HepG2 (cell line): Measurements from ENCODE around the gene EIF3M. TPM values are rescaled to one million over a fixed set of nuclear protein-coding genes. Genes with fewer than 3 reads are reported as not detected.
A peak's percentile ranks its signal among the peaks of the same experiment; 100 is the strongest.

Source experiments
- FOXC1 ChIP-seq: sonication (generic); formaldehyde crosslinking; IDR thresholded peaks from 2 replicates; pipeline ENCODE4 v1.8.0; 2022; ENCODE audit warnings: mild to moderate bottlenecking, missing genetic modification reagents, borderline replicate concordance
- JARID2 ChIP-seq: sonication (generic); formaldehyde crosslinking; IDR thresholded peaks from 2 replicates; pipeline ENCODE4 v1.8.1; 2023; ENCODE audit warnings: missing genetic modification reagents, inconsistent platforms; ENCODE audit not compliant: insufficient replicate concordance
- RFX3 ChIP-seq: IDR thresholded peaks from 2 replicates; pipeline ENCODE4 v1.6.1; 2016; ENCODE audit warnings: missing biosample characterization, missing genetic modification reagents
- SMARCC2 ChIP-seq: fragments of 450-650 bp; IDR thresholded peaks from 2 replicates; pipeline ENCODE4 v1.6.1; 2017; ENCODE audit warnings: antibody characterized with exemption, mild to moderate bottlenecking
- SNAPC2 ChIP-seq: sonication (generic); formaldehyde crosslinking; IDR thresholded peaks from 2 replicates; pipeline ENCODE4 v1.8.1; 2022; ENCODE audit warnings: mild to moderate bottlenecking, missing genetic modification reagents
- ZNF292 ChIP-seq: sonication (generic); formaldehyde crosslinking; IDR thresholded peaks from 2 replicates; pipeline ENCODE4 v1.8.1; 2022; ENCODE audit warnings: mild to moderate bottlenecking, low read depth, missing genetic modification reagents, borderline replicate concordance
- ZNF331 ChIP-seq: sonication (generic); formaldehyde crosslinking; IDR thresholded peaks from 2 replicates; pipeline ENCODE4 v1.4.0; 2020; ENCODE audit warnings: missing genetic modification reagents
- polyA plus RNA-seq, 8 experiments: library from polyadenylated mRNA; depleted of rRNA in 3 of 8; stranded (reverse) in 7 of 8; unstranded in 1 of 8; fragments of >200 nt; fragmentation: Illumina TruSeq in 4 of 8; extraction: Trizol in 4 of 8; gene quantifications; 2 replicates each; pipeline versions ENCODE4 v1.2.1 to v1.2.3, GENCODE V29; 2011 to 2016; ENCODE audit warnings: low read depth in 4 of 8, missing spikeins in 1 of 8, mixed read lengths in 1 of 8; ENCODE audit not compliant: insufficient read depth in 1 of 8
- total RNA-seq, 5 experiments: library from RNA; depleted of rRNA; stranded (reverse); fragments of >200 nt; fragmentation: Illumina TruSeq; extraction: Trizol; gene quantifications; 2 replicates each; pipeline ENCODE4 v1.2.3, GENCODE V29; 2016; ENCODE audit warnings: low read depth in 1 of 5
- TF ChIP-seq, protein P1 (sequence below): sonication (generic); formaldehyde crosslinking; IDR thresholded peaks from 2 replicates; pipeline ENCODE4 v1.4.0; 2020; ENCODE audit warnings: mild to moderate bottlenecking, missing genetic modification reagents
- TF ChIP-seq, protein P2 (sequence below): IDR thresholded peaks from 2 replicates; pipeline ENCODE4 v1.6.1; 2012; ENCODE audit warnings: low read length, improper control_type of control experiment
- TF ChIP-seq, protein P3 (sequence below): sonication (generic); formaldehyde crosslinking; IDR thresholded peaks from 2 replicates; pipeline ENCODE4 v1.4.0; 2020; ENCODE audit warnings: missing genetic modification reagents

The EIF3M gene
- total and polyA plus RNA-seq, 2 of the 13 experiments (the other 11 are each of a cell fraction or from before 2014, with no cell fraction given), result 279 to 389 TPM

DNA sequence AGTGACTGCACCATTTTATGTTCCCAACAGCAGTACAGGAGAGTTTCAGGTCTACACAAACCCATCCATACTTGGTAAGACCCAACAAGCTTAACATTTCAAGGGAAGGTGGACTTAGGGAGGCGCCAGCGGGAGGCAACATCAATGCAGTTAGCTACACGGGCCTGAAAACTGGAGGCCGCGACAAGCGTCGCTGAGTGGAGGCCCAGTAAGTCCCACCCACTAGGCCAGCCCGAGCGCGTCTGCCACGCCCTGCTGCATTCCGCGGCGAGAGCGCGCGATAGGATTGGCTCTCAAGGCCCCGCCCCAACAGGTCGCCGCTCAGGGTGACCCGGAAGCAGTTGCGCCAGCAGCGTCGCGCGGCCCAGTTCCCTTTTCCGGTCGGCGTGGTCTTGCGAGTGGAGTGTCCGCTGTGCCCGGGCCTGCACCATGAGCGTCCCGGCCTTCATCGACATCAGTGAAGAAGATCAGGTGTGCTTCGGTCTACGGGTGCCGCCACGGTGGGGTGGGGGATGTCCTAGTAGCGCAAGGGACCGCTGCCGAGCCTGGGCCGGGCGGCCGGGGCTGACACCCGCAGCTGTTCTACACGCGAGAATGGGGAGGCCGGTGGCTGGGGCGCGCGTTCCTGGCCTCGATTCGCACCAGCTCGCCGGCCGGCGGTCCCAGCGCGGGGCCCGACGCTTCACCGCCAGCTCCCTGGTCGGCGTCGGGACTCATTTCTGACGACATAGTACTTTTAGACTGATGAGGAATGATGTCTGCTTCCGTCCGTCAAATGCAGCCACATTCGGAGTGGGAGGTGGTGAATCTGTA, at the start of gene EIF3M (continued):
- TF ChIP-seq JARID2 (CRISPR knock-in tag), result no peak
- no peak for TF ChIP-seq SMARCC2
- TF ChIP-seq RFX3 (CRISPR knock-in tag), result no peak; the same call in 1 of the 2 replicates
- peak; percentile 58 for TF ChIP-seq ZNF292
- 0 out of 2 replicates have a peak, but pooled peaks have one; percentile 45 for TF ChIP-seq SNAPC2
- peak; percentile 89 for TF ChIP-seq FOXC1 (CRISPR knock-in tag)
- TF ChIP-seq, protein P1, sequence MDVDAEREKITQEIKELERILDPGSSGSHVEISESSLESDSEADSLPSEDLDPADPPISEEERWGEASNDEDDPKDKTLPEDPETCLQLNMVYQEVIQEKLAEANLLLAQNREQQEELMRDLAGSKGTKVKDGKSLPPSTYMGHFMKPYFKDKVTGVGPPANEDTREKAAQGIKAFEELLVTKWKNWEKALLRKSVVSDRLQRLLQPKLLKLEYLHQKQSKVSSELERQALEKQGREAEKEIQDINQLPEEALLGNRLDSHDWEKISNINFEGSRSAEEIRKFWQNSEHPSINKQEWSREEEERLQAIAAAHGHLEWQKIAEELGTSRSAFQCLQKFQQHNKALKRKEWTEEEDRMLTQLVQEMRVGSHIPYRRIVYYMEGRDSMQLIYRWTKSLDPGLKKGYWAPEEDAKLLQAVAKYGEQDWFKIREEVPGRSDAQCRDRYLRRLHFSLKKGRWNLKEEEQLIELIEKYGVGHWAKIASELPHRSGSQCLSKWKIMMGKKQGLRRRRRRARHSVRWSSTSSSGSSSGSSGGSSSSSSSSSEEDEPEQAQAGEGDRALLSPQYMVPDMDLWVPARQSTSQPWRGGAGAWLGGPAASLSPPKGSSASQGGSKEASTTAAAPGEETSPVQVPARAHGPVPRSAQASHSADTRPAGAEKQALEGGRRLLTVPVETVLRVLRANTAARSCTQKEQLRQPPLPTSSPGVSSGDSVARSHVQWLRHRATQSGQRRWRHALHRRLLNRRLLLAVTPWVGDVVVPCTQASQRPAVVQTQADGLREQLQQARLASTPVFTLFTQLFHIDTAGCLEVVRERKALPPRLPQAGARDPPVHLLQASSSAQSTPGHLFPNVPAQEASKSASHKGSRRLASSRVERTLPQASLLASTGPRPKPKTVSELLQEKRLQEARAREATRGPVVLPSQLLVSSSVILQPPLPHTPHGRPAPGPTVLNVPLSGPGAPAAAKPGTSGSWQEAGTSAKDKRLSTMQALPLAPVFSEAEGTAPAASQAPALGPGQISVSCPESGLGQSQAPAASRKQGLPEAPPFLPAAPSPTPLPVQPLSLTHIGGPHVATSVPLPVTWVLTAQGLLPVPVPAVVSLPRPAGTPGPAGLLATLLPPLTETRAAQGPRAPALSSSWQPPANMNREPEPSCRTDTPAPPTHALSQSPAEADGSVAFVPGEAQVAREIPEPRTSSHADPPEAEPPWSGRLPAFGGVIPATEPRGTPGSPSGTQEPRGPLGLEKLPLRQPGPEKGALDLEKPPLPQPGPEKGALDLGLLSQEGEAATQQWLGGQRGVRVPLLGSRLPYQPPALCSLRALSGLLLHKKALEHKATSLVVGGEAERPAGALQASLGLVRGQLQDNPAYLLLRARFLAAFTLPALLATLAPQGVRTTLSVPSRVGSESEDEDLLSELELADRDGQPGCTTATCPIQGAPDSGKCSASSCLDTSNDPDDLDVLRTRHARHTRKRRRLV, result no peak
- TF ChIP-seq, protein P2, sequence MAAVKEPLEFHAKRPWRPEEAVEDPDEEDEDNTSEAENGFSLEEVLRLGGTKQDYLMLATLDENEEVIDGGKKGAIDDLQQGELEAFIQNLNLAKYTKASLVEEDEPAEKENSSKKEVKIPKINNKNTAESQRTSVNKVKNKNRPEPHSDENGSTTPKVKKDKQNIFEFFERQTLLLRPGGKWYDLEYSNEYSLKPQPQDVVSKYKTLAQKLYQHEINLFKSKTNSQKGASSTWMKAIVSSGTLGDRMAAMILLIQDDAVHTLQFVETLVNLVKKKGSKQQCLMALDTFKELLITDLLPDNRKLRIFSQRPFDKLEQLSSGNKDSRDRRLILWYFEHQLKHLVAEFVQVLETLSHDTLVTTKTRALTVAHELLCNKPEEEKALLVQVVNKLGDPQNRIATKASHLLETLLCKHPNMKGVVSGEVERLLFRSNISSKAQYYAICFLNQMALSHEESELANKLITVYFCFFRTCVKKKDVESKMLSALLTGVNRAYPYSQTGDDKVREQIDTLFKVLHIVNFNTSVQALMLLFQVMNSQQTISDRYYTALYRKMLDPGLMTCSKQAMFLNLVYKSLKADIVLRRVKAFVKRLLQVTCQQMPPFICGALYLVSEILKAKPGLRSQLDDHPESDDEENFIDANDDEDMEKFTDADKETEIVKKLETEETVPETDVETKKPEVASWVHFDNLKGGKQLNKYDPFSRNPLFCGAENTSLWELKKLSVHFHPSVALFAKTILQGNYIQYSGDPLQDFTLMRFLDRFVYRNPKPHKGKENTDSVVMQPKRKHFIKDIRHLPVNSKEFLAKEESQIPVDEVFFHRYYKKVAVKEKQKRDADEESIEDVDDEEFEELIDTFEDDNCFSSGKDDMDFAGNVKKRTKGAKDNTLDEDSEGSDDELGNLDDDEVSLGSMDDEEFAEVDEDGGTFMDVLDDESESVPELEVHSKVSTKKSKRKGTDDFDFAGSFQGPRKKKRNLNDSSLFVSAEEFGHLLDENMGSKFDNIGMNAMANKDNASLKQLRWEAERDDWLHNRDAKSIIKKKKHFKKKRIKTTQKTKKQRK, result no peak
- peak; percentile 78 for TF ChIP-seq ZNF331 (CRISPR knock-in tag)
- TF ChIP-seq, protein P3, sequence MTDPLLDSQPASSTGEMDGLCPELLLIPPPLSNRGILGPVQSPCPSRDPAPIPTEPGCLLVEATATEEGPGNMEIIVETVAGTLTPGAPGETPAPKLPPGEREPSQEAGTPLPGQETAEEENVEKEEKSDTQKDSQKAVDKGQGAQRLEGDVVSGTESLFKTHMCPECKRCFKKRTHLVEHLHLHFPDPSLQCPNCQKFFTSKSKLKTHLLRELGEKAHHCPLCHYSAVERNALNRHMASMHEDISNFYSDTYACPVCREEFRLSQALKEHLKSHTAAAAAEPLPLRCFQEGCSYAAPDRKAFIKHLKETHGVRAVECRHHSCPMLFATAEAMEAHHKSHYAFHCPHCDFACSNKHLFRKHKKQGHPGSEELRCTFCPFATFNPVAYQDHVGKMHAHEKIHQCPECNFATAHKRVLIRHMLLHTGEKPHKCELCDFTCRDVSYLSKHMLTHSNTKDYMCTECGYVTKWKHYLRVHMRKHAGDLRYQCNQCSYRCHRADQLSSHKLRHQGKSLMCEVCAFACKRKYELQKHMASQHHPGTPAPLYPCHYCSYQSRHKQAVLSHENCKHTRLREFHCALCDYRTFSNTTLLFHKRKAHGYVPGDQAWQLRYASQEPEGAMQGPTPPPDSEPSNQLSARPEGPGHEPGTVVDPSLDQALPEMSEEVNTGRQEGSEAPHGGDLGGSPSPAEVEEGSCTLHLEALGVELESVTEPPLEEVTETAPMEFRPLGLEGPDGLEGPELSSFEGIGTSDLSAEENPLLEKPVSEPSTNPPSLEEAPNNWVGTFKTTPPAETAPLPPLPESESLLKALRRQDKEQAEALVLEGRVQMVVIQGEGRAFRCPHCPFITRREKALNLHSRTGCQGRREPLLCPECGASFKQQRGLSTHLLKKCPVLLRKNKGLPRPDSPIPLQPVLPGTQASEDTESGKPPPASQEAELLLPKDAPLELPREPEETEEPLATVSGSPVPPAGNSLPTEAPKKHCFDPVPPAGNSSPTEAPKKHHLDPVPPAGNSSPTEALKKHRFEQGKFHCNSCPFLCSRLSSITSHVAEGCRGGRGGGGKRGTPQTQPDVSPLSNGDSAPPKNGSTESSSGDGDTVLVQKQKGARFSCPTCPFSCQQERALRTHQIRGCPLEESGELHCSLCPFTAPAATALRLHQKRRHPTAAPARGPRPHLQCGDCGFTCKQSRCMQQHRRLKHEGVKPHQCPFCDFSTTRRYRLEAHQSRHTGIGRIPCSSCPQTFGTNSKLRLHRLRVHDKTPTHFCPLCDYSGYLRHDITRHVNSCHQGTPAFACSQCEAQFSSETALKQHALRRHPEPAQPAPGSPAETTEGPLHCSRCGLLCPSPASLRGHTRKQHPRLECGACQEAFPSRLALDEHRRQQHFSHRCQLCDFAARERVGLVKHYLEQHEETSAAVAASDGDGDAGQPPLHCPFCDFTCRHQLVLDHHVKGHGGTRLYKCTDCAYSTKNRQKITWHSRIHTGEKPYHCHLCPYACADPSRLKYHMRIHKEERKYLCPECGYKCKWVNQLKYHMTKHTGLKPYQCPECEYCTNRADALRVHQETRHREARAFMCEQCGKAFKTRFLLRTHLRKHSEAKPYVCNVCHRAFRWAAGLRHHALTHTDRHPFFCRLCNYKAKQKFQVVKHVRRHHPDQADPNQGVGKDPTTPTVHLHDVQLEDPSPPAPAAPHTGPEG (CRISPR knock-in tag), result peak; percentile 83; the same call in 1 of the 2 replicates
